Glomerular endothelial cell (primary cell): ENCODE results near the gene RETN. TPM values are rescaled to one million over a fixed set of nuclear protein-coding genes. Genes with fewer than 3 reads are reported as not detected.
"Not testable (repeated sequence)": the region's sequence is repeated elsewhere in the genome, so short reads cannot be mapped to it uniquely, and the experiment has no call there.

ENCODE experiments used
- DNase-seq: peaks from one replicate; pipeline ENCODE4 v3.0.0-alpha.2; 2011; ENCODE audit warnings: low read depth, low spot score; ENCODE audit errors: extremely low read depth
- total RNA-seq: library from RNA; depleted of rRNA; stranded (reverse); fragments of >200 nt; gene quantifications from 2 replicates; pipeline ENCODE4 v1.2.3, GENCODE V29; 2015

The RETN gene
- total RNA-seq, 1 donor from 2014 or later: not detected

- DNase-seq: no peak
Observed at GRCh38 chr19:7637374-7638256, 31.2 kb upstream of the RETN start.

- no peak for DNase-seq
Observed at GRCh38 chr19:7638802-7639465, 29.9 kb upstream of the RETN start.

GRCh38 chr19:7639863-7640348, 28.9 kb upstream of the RETN start:
- no peak for DNase-seq

GRCh38 chr19:7640803-7641202, 28.0 kb upstream of the RETN start:
- DNase-seq: no peak

GRCh38 chr19:7641290-7642276, 27.3 kb upstream of the RETN start:
- DNase-seq: no peak

- no peak for DNase-seq
Observed at GRCh38 chr19:7642295-7643030, 26.4 kb upstream of the RETN start.

GRCh38 chr19:7643031-7643415, 25.8 kb upstream of the RETN start:
- no peak for DNase-seq

- not testable (repeated sequence) for DNase-seq
Observed at GRCh38 chr19:7643629-7644549, 25.0 kb upstream of the RETN start.

- no peak for DNase-seq
Observed at GRCh38 chr19:7644550-7644877, 24.3 kb upstream of the RETN start.

- DNase-seq: no peak
Observed at GRCh38 chr19:7645163-7645562, 23.7 kb upstream of the RETN start.

GRCh38 chr19:7645656-7646425, 23.0 kb upstream of the RETN start:
- DNase-seq: no peak

GRCh38 chr19:7646426-7646700, 22.5 kb upstream of the RETN start:
- DNase-seq: no peak

- DNase-seq: no peak
Observed at GRCh38 chr19:7647156-7647555, 21.7 kb upstream of the RETN start.

- DNase-seq: no peak
Observed at GRCh38 chr19:7648265-7649014, 20.4 kb upstream of the RETN start.

GRCh38 chr19:7650148-7650547, 18.7 kb upstream of the RETN start:
- no peak for DNase-seq

GRCh38 chr19:7652061-7652641, 16.7 kb upstream of the RETN start:
- DNase-seq: no peak

GRCh38 chr19:7654401-7654800, 14.4 kb upstream of the RETN start:
- DNase-seq: no peak

- no peak for DNase-seq
Observed at GRCh38 chr19:7655581-7655980, 13.3 kb upstream of the RETN start.
